K562 (cell line): ENCODE measurements around the gene TFDP1. TPM values are rescaled to one million over a fixed set of nuclear protein-coding genes. Genes with fewer than 3 reads are reported as not detected.

ENCODE experiments used
- FOXK1 ChIP-seq: sonication (generic); formaldehyde crosslinking; IDR thresholded peaks from 2 replicates; pipeline ENCODE4 v1.8.0; 2022; ENCODE audit warnings: missing genetic modification reagents, mild to moderate bottlenecking, borderline replicate concordance
- GABPB2 ChIP-seq: fragments of 250-450 bp; sonication (Bioruptor Pico); conservative IDR thresholded peaks from 2 replicates; pipeline ENCODE4 v1.5.1; 2021; ENCODE audit warnings: mild to moderate bottlenecking
- KHSRP ChIP-seq: fragments of 450-650 bp; IDR thresholded peaks from 2 replicates; pipeline ENCODE4 v1.6.1; 2017
- KLF16 ChIP-seq: IDR thresholded peaks from 2 replicates; pipeline ENCODE4 v1.6.1; 2016; ENCODE audit warnings: antibody characterized with exemption
- TAF7 ChIP-seq: fragments of 450-650 bp; IDR thresholded peaks from 2 replicates; pipeline ENCODE4 v1.6.1; 2016; ENCODE audit warnings: missing genetic modification characterization, missing compliant biosample characterization
- ZNF41 ChIP-seq: fragments of 250-450 bp; sonication (Bioruptor Pico); conservative IDR thresholded peaks from 2 replicates; pipeline ENCODE4 v1.4.0; 2020; ENCODE audit warnings: mild to moderate bottlenecking
- polyA plus RNA-seq, 8 experiments: library from polyadenylated mRNA; depleted of rRNA in 4 of 8; stranded (reverse) in 5 of 8; unstranded in 3 of 8; fragments of >200 nt; fragmentation: Nextera tagmentation in 2 of 8; fragmentation: Illumina TruSeq in 1 of 8; extraction: Ambion mirVana in 2 of 8; extraction: Trizol in 1 of 8; gene quantifications; 2 replicates each; pipeline versions ENCODE4 v1.2.1 to v1.2.3, GENCODE V29; 2011 to 2014; ENCODE audit warnings: inconsistent platforms in 1 of 8, missing spikeins in 1 of 8
- total RNA-seq, 7 experiments: library from RNA; depleted of rRNA in 6 of 7; stranded (reverse); fragments of >200 nt in 6 of 7; fragmentation: Illumina TruSeq in 2 of 7; extraction: Trizol in 2 of 7; gene quantifications; 2 replicates each; pipeline versions ENCODE4 v1.2.1 to v1.2.3, GENCODE V29; 2011 to 2021; ENCODE audit warnings: low replicate concordance in 1 of 7
- TF ChIP-seq, protein P1 (sequence below), 2 experiments: fragments of 200-800 bp in 1 of 2; sonication (Bioruptor generic) in 1 of 2; sonication (generic) in 1 of 2; formaldehyde crosslinking in 1 of 2; IDR thresholded peaks in 1 of 2; conservative IDR thresholded peaks in 1 of 2; 2 replicates each; pipeline versions ENCODE4 v1.5.0 to v1.6.1; 2016 to 2020; ENCODE audit warnings: missing compliant biosample characterization in 1 of 2, missing genetic modification characterization in 1 of 2, missing genetic modification reagents in 1 of 2
- TF ChIP-seq, protein P2 (sequence below): fragments of 250-450 bp; sonication (Bioruptor Pico); IDR thresholded peaks from 2 replicates; pipeline ENCODE4 v1.4.0; 2020; ENCODE audit warnings: borderline replicate concordance
- TF ChIP-seq, protein P3 (sequence below): fragments of 200-600 bp; sonication (generic); IDR thresholded peaks from one replicate; pipeline ENCODE4 v1.6.1; 2012; ENCODE audit warnings: mild to moderate bottlenecking, low read depth, low read length, inconsistent platforms
- TF ChIP-seq, protein P4 (sequence below): fragments of 450-650 bp; IDR thresholded peaks from 2 replicates; pipeline ENCODE4 v1.7.1; 2018; ENCODE audit warnings: mild to moderate bottlenecking, low read depth; ENCODE audit not compliant: partially characterized antibody

TFDP1 gene
- total and polyA plus RNA-seq, 9 of the 15 experiments (the other 6 are each of a cell fraction or from before 2014, with no cell fraction given): 33.8 to 145 (median 69.1) TPM

DNA sequence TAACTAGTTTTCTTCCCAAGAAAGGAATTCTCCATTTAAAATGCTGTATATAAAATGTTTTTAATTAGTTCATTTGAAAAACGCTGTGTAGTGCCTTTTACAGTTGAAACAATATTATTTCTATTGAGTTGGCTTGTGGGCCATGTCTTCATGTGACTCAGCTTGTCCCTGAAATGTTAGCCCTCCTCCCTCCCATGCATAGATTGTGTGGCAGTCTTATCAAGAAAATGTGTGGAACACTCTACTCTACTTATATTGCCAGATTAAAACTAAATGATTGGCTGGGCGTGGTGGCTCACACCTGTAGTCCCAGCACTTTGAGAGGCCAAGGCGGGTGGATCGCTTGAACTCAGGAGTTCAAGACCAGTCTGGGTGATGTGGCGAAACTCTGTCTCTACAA lies 33.4 kb downstream of the TFDP1 start (continued):
- TF ChIP-seq, protein P1, sequence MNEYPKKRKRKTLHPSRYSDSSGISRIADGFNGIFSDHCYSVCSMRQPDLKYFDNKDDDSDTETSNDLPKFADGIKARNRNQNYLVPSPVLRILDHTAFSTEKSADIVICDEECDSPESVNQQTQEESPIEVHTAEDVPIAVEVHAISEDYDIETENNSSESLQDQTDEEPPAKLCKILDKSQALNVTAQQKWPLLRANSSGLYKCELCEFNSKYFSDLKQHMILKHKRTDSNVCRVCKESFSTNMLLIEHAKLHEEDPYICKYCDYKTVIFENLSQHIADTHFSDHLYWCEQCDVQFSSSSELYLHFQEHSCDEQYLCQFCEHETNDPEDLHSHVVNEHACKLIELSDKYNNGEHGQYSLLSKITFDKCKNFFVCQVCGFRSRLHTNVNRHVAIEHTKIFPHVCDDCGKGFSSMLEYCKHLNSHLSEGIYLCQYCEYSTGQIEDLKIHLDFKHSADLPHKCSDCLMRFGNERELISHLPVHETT (CRISPR knock-in tag; conservative IDR thresholded peaks at IDR 0.05 in 1 of 2, IDR thresholded peaks at IDR 0.05 in 1 of 2): no peak
- TF ChIP-seq, protein P2, sequence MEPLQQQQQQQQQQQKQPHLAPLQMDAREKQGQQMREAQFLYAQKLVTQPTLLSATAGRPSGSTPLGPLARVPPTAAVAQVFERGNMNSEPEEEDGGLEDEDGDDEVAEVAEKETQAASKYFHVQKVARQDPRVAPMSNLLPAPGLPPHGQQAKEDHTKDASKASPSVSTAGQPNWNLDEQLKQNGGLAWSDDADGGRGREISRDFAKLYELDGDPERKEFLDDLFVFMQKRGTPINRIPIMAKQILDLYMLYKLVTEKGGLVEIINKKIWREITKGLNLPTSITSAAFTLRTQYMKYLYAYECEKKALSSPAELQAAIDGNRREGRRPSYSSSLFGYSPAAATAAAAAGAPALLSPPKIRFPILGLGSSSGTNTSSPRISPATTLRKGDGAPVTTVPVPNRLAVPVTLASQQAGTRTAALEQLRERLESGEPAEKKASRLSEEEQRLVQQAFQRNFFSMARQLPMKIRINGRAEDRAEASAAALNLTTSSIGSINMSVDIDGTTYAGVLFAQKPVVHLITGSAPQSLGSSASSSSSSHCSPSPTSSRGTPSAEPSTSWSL (CRISPR knock-in tag): no peak
- no peak for TF ChIP-seq TAF7 (tag)
- no peak for TF ChIP-seq GABPB2 (CRISPR knock-in tag)
- no peak for TF ChIP-seq ZNF41 (CRISPR knock-in tag)
- no peak for TF ChIP-seq KLF16
- TF ChIP-seq, protein P3, sequence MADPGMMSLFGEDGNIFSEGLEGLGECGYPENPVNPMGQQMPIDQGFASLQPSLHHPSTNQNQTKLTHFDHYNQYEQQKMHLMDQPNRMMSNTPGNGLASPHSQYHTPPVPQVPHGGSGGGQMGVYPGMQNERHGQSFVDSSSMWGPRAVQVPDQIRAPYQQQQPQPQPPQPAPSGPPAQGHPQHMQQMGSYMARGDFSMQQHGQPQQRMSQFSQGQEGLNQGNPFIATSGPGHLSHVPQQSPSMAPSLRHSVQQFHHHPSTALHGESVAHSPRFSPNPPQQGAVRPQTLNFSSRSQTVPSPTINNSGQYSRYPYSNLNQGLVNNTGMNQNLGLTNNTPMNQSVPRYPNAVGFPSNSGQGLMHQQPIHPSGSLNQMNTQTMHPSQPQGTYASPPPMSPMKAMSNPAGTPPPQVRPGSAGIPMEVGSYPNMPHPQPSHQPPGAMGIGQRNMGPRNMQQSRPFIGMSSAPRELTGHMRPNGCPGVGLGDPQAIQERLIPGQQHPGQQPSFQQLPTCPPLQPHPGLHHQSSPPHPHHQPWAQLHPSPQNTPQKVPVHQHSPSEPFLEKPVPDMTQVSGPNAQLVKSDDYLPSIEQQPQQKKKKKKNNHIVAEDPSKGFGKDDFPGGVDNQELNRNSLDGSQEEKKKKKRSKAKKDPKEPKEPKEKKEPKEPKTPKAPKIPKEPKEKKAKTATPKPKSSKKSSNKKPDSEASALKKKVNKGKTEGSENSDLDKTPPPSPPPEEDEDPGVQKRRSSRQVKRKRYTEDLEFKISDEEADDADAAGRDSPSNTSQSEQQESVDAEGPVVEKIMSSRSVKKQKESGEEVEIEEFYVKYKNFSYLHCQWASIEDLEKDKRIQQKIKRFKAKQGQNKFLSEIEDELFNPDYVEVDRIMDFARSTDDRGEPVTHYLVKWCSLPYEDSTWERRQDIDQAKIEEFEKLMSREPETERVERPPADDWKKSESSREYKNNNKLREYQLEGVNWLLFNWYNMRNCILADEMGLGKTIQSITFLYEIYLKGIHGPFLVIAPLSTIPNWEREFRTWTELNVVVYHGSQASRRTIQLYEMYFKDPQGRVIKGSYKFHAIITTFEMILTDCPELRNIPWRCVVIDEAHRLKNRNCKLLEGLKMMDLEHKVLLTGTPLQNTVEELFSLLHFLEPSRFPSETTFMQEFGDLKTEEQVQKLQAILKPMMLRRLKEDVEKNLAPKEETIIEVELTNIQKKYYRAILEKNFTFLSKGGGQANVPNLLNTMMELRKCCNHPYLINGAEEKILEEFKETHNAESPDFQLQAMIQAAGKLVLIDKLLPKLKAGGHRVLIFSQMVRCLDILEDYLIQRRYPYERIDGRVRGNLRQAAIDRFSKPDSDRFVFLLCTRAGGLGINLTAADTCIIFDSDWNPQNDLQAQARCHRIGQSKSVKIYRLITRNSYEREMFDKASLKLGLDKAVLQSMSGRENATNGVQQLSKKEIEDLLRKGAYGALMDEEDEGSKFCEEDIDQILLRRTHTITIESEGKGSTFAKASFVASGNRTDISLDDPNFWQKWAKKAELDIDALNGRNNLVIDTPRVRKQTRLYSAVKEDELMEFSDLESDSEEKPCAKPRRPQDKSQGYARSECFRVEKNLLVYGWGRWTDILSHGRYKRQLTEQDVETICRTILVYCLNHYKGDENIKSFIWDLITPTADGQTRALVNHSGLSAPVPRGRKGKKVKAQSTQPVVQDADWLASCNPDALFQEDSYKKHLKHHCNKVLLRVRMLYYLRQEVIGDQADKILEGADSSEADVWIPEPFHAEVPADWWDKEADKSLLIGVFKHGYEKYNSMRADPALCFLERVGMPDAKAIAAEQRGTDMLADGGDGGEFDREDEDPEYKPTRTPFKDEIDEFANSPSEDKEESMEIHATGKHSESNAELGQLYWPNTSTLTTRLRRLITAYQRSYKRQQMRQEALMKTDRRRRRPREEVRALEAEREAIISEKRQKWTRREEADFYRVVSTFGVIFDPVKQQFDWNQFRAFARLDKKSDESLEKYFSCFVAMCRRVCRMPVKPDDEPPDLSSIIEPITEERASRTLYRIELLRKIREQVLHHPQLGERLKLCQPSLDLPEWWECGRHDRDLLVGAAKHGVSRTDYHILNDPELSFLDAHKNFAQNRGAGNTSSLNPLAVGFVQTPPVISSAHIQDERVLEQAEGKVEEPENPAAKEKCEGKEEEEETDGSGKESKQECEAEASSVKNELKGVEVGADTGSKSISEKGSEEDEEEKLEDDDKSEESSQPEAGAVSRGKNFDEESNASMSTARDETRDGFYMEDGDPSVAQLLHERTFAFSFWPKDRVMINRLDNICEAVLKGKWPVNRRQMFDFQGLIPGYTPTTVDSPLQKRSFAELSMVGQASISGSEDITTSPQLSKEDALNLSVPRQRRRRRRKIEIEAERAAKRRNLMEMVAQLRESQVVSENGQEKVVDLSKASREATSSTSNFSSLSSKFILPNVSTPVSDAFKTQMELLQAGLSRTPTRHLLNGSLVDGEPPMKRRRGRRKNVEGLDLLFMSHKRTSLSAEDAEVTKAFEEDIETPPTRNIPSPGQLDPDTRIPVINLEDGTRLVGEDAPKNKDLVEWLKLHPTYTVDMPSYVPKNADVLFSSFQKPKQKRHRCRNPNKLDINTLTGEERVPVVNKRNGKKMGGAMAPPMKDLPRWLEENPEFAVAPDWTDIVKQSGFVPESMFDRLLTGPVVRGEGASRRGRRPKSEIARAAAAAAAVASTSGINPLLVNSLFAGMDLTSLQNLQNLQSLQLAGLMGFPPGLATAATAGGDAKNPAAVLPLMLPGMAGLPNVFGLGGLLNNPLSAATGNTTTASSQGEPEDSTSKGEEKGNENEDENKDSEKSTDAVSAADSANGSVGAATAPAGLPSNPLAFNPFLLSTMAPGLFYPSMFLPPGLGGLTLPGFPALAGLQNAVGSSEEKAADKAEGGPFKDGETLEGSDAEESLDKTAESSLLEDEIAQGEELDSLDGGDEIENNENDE: no peak
- no peak for TF ChIP-seq KHSRP
- TF ChIP-seq, protein P4, sequence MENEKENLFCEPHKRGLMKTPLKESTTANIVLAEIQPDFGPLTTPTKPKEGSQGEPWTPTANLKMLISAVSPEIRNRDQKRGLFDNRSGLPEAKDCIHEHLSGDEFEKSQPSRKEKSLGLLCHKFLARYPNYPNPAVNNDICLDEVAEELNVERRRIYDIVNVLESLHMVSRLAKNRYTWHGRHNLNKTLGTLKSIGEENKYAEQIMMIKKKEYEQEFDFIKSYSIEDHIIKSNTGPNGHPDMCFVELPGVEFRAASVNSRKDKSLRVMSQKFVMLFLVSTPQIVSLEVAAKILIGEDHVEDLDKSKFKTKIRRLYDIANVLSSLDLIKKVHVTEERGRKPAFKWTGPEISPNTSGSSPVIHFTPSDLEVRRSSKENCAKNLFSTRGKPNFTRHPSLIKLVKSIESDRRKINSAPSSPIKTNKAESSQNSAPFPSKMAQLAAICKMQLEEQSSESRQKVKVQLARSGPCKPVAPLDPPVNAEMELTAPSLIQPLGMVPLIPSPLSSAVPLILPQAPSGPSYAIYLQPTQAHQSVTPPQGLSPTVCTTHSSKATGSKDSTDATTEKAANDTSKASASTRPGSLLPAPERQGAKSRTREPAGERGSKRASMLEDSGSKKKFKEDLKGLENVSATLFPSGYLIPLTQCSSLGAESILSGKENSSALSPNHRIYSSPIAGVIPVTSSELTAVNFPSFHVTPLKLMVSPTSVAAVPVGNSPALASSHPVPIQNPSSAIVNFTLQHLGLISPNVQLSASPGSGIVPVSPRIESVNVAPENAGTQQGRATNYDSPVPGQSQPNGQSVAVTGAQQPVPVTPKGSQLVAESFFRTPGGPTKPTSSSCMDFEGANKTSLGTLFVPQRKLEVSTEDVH: no peak
- TF ChIP-seq FOXK1 (CRISPR knock-in tag): no peak
